ENCODE data around the gene ASRGL1. TPM values are rescaled to one million over a fixed set of nuclear protein-coding genes. Genes with fewer than 3 reads are reported as not detected.
A peak's percentile ranks its signal among the peaks of the same experiment; 100 is the strongest.

ASRGL1 gene
- total and polyA plus RNA-seq, 3 experiments from 2014 or later = 2.7 to 6.5 (median 6.1) TPM

DNA sequence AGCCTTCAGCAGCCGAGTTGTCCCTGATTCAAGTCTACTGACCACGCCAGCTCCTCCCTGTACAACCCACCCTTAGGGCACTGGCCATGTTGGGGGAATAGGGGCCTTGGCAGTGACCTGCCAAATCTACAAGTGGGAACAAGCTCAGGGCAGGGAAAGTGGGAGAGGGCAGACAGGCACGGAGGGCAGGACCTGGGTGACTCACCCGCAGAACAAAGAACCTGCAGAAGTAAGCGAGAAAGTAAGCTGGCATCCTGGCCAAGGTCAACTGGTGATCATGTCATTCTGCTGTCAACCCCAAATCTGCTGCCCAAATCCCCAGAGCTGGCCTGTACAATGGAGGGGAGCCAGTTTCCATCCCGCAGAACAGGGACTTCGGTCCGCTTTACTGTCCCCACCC is 73.7 kb downstream of the ASRGL1 start:
- Histone ChIP-seq H3K4me1 (ENCODE audit: insufficient read depth, low read length) (no peaks in the 10 kb centered on the region), H3K36me3 (ENCODE audit: insufficient read depth, low read length) (no peaks in the 10 kb centered on the region), H3K4me3 (ENCODE audit: low read length) (no peak overlapping the region), H3K27ac (ENCODE audit: low read depth, low read length) (no peak overlapping the region), H3K9me3 (ENCODE audit: low read length) (no peaks in the 10 kb centered on the region), H3K27me3 (ENCODE audit: insufficient read depth, low read length, poor library complexity, severe bottlenecking) (no peaks in the 10 kb centered on the region)
- no peak for DNase-seq
- ChIA-PET CTCF (interaction anchor here (1.6 kb wide), 1 partner anchor 132 kb away, joined by 5 read pairs; no protein-coding TSS in a partner anchor), POLR2A (no interaction called here)
- H3K4me3 Mint-ChIP-seq = no peak overlapping the region
- H3K27ac Mint-ChIP-seq = peak overlapping the region in 1 of 8 donors; percentile 90
- H3K36me3 Mint-ChIP-seq = no peaks in the 10 kb centered on the region
- H3K4me1 Mint-ChIP-seq = no peaks in the 10 kb centered on the region
- H3K9me3 Mint-ChIP-seq = no peaks in the 10 kb centered on the region
- no peaks in the 10 kb centered on the region for H3K27me3 Mint-ChIP-seq

- no peaks in the 10 kb centered on the region for H3K36me3 ChIP-seq (ENCODE audit: insufficient read depth, low read length)
- Mint-ChIP-seq H3K4me1 (no peaks in the 10 kb centered on the region), H3K9me3 (no peaks in the 10 kb centered on the region), H3K27ac (no peak overlapping the region), H3K27me3 (no peaks in the 10 kb centered on the region), H3K36me3 (no peaks in the 10 kb centered on the region), H3K4me3 (no peak overlapping the region)
- no peaks in the 10 kb centered on the region for H3K9me3 ChIP-seq (ENCODE audit: low read length)
- ChIA-PET POLR2A (no interaction called here), CTCF (interaction anchor here (1.6 kb wide), 1 partner anchor 132 kb away, joined by 5 read pairs; no protein-coding TSS in a partner anchor)
- no peaks in the 10 kb centered on the region for H3K27me3 ChIP-seq (ENCODE audit: insufficient read depth, low read length, poor library complexity, severe bottlenecking)
- H3K27ac ChIP-seq (ENCODE audit: low read depth, low read length) = no peak overlapping the region
- no peak for DNase-seq
- no peak overlapping the region for H3K4me3 ChIP-seq (ENCODE audit: low read length)
- no peaks in the 10 kb centered on the region for H3K4me1 ChIP-seq (ENCODE audit: insufficient read depth, low read length)
Measured at GRCh38 chr11:62411524-62411923, 74.3 kb downstream of the ASRGL1 start.

GRCh38 chr11:62413060-62413696 is 75.9 kb downstream of the ASRGL1 start:
- Histone ChIP-seq H3K4me1 (ENCODE audit: insufficient read depth, low read length) (no peaks in the 10 kb centered on the region), H3K27ac (ENCODE audit: low read depth, low read length) (no peak overlapping the region), H3K9me3 (ENCODE audit: low read length) (no peaks in the 10 kb centered on the region), H3K27me3 (ENCODE audit: insufficient read depth, low read length, poor library complexity, severe bottlenecking) (no peaks in the 10 kb centered on the region), H3K36me3 (ENCODE audit: insufficient read depth, low read length) (no peaks in the 10 kb centered on the region), H3K4me3 (ENCODE audit: low read length) (no peak overlapping the region)
- ChIA-PET POLR2A (no interaction called here), CTCF (interaction anchor here (1.0 to 3.8 kb wide), 4 partner anchors 8 to 147 kb away, joined by 3 to 10 read pairs (median 6); no protein-coding TSS in a partner anchor)
- no peaks in the 10 kb centered on the region for H3K4me1 Mint-ChIP-seq
- no peaks in the 10 kb centered on the region for H3K36me3 Mint-ChIP-seq
- peak overlapping the region in 1 of 8 donors; percentile 95 for H3K27ac Mint-ChIP-seq
- no peaks in the 10 kb centered on the region for H3K27me3 Mint-ChIP-seq
- no peaks in the 10 kb centered on the region for H3K9me3 Mint-ChIP-seq
- DNase-seq = no peak
- H3K4me3 Mint-ChIP-seq = no peak overlapping the region

DNA sequence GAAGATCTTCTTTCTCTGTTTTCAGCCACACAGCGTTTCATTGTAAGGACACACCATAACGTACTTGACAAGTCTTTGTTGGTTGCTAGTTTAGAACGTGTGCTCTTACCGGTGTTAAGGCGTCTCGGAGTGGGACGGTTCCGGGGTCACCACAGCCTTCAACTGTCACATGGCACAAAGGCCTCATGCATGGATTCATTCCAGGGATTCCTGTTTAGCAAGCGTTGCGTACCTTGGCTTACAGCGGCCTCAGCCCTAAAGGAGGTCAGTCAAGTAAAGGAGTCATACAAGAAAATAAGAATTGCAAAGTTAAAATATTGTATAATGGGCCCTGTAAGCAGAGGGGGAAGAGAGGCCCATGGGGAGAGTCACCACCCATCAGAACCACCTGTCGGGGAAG is 79.3 kb downstream of the ASRGL1 start:
- Mint-ChIP-seq H3K27ac (peak overlapping the region in 1 of 8 donors; percentile 24), H3K27me3 (no peaks in the 10 kb centered on the region), H3K9me3 (no peaks in the 10 kb centered on the region), H3K36me3 (no peaks in the 10 kb centered on the region), H3K4me1 (no peaks in the 10 kb centered on the region), H3K4me3 (no peak overlapping the region)
- no peaks in the 10 kb centered on the region for H3K36me3 ChIP-seq (ENCODE audit: insufficient read depth, low read length)
- CTCF ChIA-PET = interaction anchor here (1.0 kb wide), 1 partner anchor 8 kb away, joined by 3 read pairs; no protein-coding TSS in a partner anchor
- no peaks in the 10 kb centered on the region for H3K4me1 ChIP-seq (ENCODE audit: insufficient read depth, low read length)
- DNase-seq = no peak
- no peak overlapping the region for H3K27ac ChIP-seq (ENCODE audit: low read depth, low read length)
- H3K4me3 ChIP-seq (ENCODE audit: low read length) = no peak overlapping the region
- POLR2A ChIA-PET = no interaction called here
- no peaks in the 10 kb centered on the region for H3K9me3 ChIP-seq (ENCODE audit: low read length)
- no peaks in the 10 kb centered on the region for H3K27me3 ChIP-seq (ENCODE audit: insufficient read depth, low read length, poor library complexity, severe bottlenecking)

GRCh38 chr11:62418136-62418535 is 80.9 kb downstream of the ASRGL1 start:
- no peak overlapping the region for H3K4me3 Mint-ChIP-seq
- no peak for DNase-seq
- H3K27me3 Mint-ChIP-seq = no peaks in the 10 kb centered on the region
- no peaks in the 10 kb centered on the region for H3K4me1 Mint-ChIP-seq
- H3K27ac ChIP-seq (ENCODE audit: low read depth, low read length) = no peak overlapping the region
- H3K9me3 ChIP-seq (ENCODE audit: low read length) = no peaks in the 10 kb centered on the region
- CTCF ChIA-PET = interaction anchor here (1.4 kb wide), 2 partner anchors 173 to 488 kb away, joined by 3 read pairs; partner anchors contain the start of gene TUT1
- no peaks in the 10 kb centered on the region for H3K9me3 Mint-ChIP-seq
- no peak overlapping the region for H3K4me3 ChIP-seq (ENCODE audit: low read length)
- H3K27ac Mint-ChIP-seq = peak overlapping the region in 1 of 8 donors; percentile 55
- H3K36me3 ChIP-seq (ENCODE audit: insufficient read depth, low read length) = no peaks in the 10 kb centered on the region
- H3K4me1 ChIP-seq (ENCODE audit: insufficient read depth, low read length) = no peaks in the 10 kb centered on the region
- no peaks in the 10 kb centered on the region for H3K36me3 Mint-ChIP-seq
- POLR2A ChIA-PET = no interaction called here
- no peaks in the 10 kb centered on the region for H3K27me3 ChIP-seq (ENCODE audit: insufficient read depth, low read length, poor library complexity, severe bottlenecking)

DNA sequence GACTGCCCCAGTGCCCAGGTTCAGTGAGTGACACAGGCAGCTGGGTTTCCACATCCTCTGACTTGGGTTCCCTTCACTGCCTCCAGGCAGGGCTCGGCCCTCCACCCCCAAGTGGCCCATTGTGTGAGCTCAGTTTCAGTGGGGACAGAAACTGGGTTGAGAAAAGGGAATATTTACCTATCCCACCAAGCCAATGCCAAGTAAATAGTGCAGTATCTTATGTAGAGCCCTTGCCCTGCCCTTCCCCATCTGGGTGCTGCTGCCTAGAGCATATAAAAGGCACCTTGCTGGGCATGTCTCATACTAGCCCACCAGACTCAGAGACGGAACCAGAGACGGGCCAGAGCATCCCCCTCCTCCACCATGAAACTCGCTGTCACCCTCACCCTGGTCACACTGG is 81.5 kb downstream of the ASRGL1 start, which contains the start of gene SCGB1A1:
SCGB1A1 (plus strand) TSS at position 301 of the 400 bp plus-strand sequence; CDS start at position 364, 63 bp downstream.
- POLR2A ChIA-PET = no interaction called here
- CTCF ChIA-PET = interaction anchor here (1.1 to 1.4 kb wide), 3 partner anchors 16 to 487 kb away, joined by 3 to 4 read pairs (median 3); partner anchors contain the start of gene TUT1
- H3K4me1 ChIP-seq (ENCODE audit: insufficient read depth, low read length) = no peaks in the 10 kb centered on the region
- H3K9me3 Mint-ChIP-seq = no peaks in the 10 kb centered on the region
- peak within 1 kb of the TSS; percentile 4 for H3K27ac ChIP-seq (ENCODE audit: low read depth, low read length)
- H3K27ac Mint-ChIP-seq = peak within 1 kb of the TSS in 1 of 8 donors; percentile 72
- no peaks in the 10 kb centered on the region for H3K9me3 ChIP-seq (ENCODE audit: low read length)
- no peaks in the 10 kb centered on the region for H3K27me3 Mint-ChIP-seq
- DNase-seq = no peak
- H3K36me3 ChIP-seq (ENCODE audit: insufficient read depth, low read length) = no peaks in the 10 kb centered on the region
- H3K4me3 ChIP-seq (ENCODE audit: low read length) = no peak within 1 kb of the TSS
- H3K4me1 Mint-ChIP-seq = no peaks in the 10 kb centered on the region
- H3K4me3 Mint-ChIP-seq = no peak within 1 kb of the TSS
- no peaks in the 10 kb centered on the region for H3K36me3 Mint-ChIP-seq
- H3K27me3 ChIP-seq (ENCODE audit: insufficient read depth, low read length, poor library complexity, severe bottlenecking) = no peaks in the 10 kb centered on the region

- Mint-ChIP-seq H3K36me3 (no peaks in the 10 kb centered on the region), H3K27me3 (no peaks in the 10 kb centered on the region), H3K4me3 (no peak overlapping the region), H3K9me3 (no peaks in the 10 kb centered on the region), H3K27ac (peak overlapping the region in 1 of 8 donors; percentile 72), H3K4me1 (peaks cover 1 to 4% (median 3%) of the 10 kb centered on the region in 3 donors)
- ChIA-PET CTCF (interaction anchor here (1.1 to 1.4 kb wide), 4 partner anchors 17 to 486 kb away, joined by 3 to 4 read pairs (median 3); partner anchors contain the start of genes C11orf98, CSKMT and TUT1), POLR2A (no interaction called here)
- H3K27me3 ChIP-seq (ENCODE audit: insufficient read depth, low read length, poor library complexity, severe bottlenecking) = no peaks in the 10 kb centered on the region
- H3K36me3 ChIP-seq (ENCODE audit: insufficient read depth, low read length) = no peaks in the 10 kb centered on the region
- DNase-seq = no peak
- H3K9me3 ChIP-seq (ENCODE audit: low read length) = no peaks in the 10 kb centered on the region
- no peaks in the 10 kb centered on the region for H3K4me1 ChIP-seq (ENCODE audit: insufficient read depth, low read length)
- peak overlapping the region; percentile 4 for H3K27ac ChIP-seq (ENCODE audit: low read depth, low read length)
- H3K4me3 ChIP-seq (ENCODE audit: low read length) = no peak overlapping the region
Measured at GRCh38 chr11:62419314-62419929, 82.2 kb downstream of the ASRGL1 start.

DNA sequence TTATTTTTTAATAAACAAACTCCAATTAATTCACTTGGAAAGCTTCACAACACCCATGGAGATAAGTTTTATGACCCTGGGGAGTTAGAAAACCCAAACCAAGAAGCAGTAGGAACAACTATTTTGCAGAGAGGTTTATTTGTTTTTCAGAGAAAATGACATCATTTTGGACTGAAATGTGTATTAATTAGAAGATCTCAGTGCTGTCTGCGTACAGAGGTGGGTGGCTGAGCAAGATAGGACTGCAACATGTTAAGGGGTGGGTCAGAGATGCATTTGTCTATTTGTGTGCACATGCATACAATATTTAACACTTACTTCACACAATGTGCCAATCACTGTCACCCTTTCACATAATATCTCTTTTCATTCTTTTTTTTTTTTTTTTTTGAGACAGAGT is 82.7 kb downstream of the ASRGL1 start:
- H3K4me3 Mint-ChIP-seq = no peak overlapping the region
- DNase-seq = no peak
- POLR2A ChIA-PET = no interaction called here

More for the DNA sequence above, 82.7 kb downstream of the ASRGL1 start:
- Histone ChIP-seq H3K4me3 (ENCODE audit: low read length) (no peak overlapping the region), H3K4me1 (ENCODE audit: insufficient read depth, low read length) (no peaks in the 10 kb centered on the region), H3K9me3 (ENCODE audit: low read length) (no peaks in the 10 kb centered on the region), H3K27ac (ENCODE audit: low read depth, low read length) (peak overlapping the region; percentile 4), H3K27me3 (ENCODE audit: insufficient read depth, low read length, poor library complexity, severe bottlenecking) (no peaks in the 10 kb centered on the region), H3K36me3 (ENCODE audit: insufficient read depth, low read length) (no peaks in the 10 kb centered on the region)
- CTCF ChIA-PET = interaction anchor here (1.1 to 1.3 kb wide), 2 partner anchors 17 to 245 kb away, joined by 3 to 4 read pairs; partner anchors contain the start of genes C11orf98 and CSKMT
- Mint-ChIP-seq H3K27me3 (no peaks in the 10 kb centered on the region), H3K27ac (no peak overlapping the region), H3K9me3 (no peaks in the 10 kb centered on the region), H3K36me3 (no peaks in the 10 kb centered on the region), H3K4me1 (peaks cover 6 to 8% (median 6%) of the 10 kb centered on the region in 3 donors)

Measured in CD8-positive, alpha-beta memory T cell (primary cell).